DMS79 (cell line): ENCODE data around the gene FOXD1.
"Not testable (repeated sequence)": the region's sequence is repeated elsewhere in the genome, so short reads cannot be mapped to it uniquely, and the experiment has no call there.

Source experiments
- DNase-seq: peaks from one replicate; lab custom pipeline; 2025; lab: John Stamatoyannopoulos, UW

FOXD1 gene

GRCh38 chr5:73464016-73464745 is 15.6 kb upstream of the FOXD1 start:
- DNase-seq: no peak

GRCh38 chr5:73460133-73460532 is 11.6 kb upstream of the FOXD1 start:
- DNase-seq: no peak

- no peak for DNase-seq
Measured at GRCh38 chr5:73459366-73459765, 10.8 kb upstream of the FOXD1 start.

- not testable (repeated sequence) for DNase-seq
Measured at GRCh38 chr5:73456462-73456861, 7.9 kb upstream of the FOXD1 start.

GRCh38 chr5:73454379-73455036 is 5.9 kb upstream of the FOXD1 start:
- DNase-seq: peak; percentile 19

GRCh38 chr5:73452215-73452614 is 3.6 kb upstream of the FOXD1 start:
- no peak for DNase-seq

- no peak for DNase-seq
Measured at GRCh38 chr5:73451224-73452130, 2.9 kb upstream of the FOXD1 start.

- no peak for DNase-seq
Measured at GRCh38 chr5:73450672-73451223, 2.2 kb upstream of the FOXD1 start.

- no peak for DNase-seq
Measured at GRCh38 chr5:73450137-73450536, 1.6 kb upstream of the FOXD1 start.

GRCh38 chr5:73447530-73448462 is 781 bp downstream of the FOXD1 start:
- no peak for DNase-seq

- no peak for DNase-seq
Measured at GRCh38 chr5:73446631-73447529, 1.7 kb downstream of the FOXD1 start.

- DNase-seq: no peak
Measured at GRCh38 chr5:73445665-73446630, 2.6 kb downstream of the FOXD1 start.

GRCh38 chr5:73444499-73445438 is 3.8 kb downstream of the FOXD1 start:
- DNase-seq: no peak

GRCh38 chr5:73443829-73444498 is 4.6 kb downstream of the FOXD1 start:
- no peak for DNase-seq

GRCh38 chr5:73442996-73443627 is 5.5 kb downstream of the FOXD1 start:
- DNase-seq: no peak

GRCh38 chr5:73442231-73442811 is 6.3 kb downstream of the FOXD1 start:
- DNase-seq: no peak
